Measurements from ENCODE around the gene FCN1. TPM values are rescaled to one million over a fixed set of nuclear protein-coding genes. Genes with fewer than 3 reads are reported as not detected.

The FCN1 gene
- total RNA-seq = not detected in 2 replicates

GRCh38 chr9:134917431-134918373 lies at the start of gene FCN1:
FCN1 (minus strand) TSS chr9:134917912; CDS start chr9:134917871, 41 bp downstream.

DNA sequence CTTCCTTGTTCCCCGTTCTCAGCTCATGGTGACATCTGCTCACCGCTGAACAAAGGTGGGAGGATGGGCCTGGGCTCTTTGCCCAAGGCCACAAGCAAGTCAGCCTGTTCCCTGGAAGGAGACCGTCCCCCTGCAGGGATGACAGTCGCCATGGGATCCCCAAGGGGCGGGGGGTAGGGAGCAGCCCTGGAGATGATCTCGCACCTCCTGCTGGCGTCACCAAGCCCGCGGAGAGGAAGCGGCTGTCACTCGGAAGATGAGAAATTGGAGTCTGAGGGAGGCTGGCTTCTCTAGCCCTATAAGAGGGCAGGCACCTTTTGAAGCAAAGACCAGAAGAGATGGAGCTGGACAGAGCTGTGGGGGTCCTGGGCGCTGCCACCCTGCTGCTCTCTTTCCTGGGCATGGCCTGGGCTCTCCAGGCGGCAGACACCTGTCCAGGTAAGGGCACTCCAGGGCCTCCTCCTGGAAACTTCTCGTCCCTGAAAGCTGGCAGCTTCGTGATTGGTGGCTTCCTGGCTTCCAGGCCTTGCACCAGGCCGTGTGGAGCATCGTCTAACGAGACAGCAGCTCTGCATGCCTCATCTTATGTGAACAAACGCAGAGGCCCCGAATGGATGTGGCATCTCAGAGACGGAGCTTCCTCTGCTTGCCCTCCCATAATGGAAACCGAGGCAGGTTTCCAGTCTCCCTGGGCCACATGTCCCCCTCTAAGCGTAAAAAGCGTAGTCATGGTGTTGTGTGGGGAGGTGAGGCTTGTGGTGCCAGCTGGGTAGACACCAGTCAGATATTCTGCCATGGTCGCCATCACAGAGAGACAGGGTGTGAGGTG lies 37.0 kb downstream of the FCN1 start, which contains the start of gene FCN2:
Gene FCN2 (plus strand): TSS at position 327 of the 829 bp plus-strand sequence. CDS start 12 bp downstream, at position 339.

Other genes with a start within 250 kb of the FCN1 start
- gene FCN2, start 37.1 kb downstream of the FCN1 start, total RNA-seq = not detected in 2 replicates
- not detected in 2 replicates for gene OLFM1, start 169.8 kb upstream of the FCN1 start, total RNA-seq

Data from nasal cavity respiratory epithelium epithelial cell of viscerocranial mucosa (primary cell).